MCF 10A (cell line): ENCODE data around the gene HNRNPUL1. TPM values are rescaled to one million over a fixed set of nuclear protein-coding genes. Genes with fewer than 3 reads are reported as not detected.

Source experiments
- BruUV-seq: library from RNA; stranded (reverse); fragments of 400-500 nt; replicated peaks from 2 replicates; lab custom pipeline; 2021; lab: Mats Ljungman, UMichigan
- CTCF ChIA-PET: fragments of 300-600 bp; sonication (Branson Sonifier 250); formaldehyde crosslinking; extraction: SDS; loops from one replicate; lab custom pipeline; 2021; ENCODE audit warnings: antibody characterized with exemption, inconsistent platforms; lab: Yijun Ruan, JAX
- POLR2A ChIA-PET: fragments of 300-600, 350-650 bp; sonication (Branson Sonifier 250); formaldehyde crosslinking; extraction: SDS; loops from one replicate; lab custom pipeline; 2020; ENCODE audit warnings: antibody characterized with exemption, inconsistent platforms; lab: Yijun Ruan, JAX
- DNase-seq: peaks from one replicate; pipeline ENCODE4 v3.0.0-alpha.2; 2018; ENCODE audit not compliant: unreplicated experiment
- H3K27ac Mint-ChIP-seq: one replicate; pipeline ENCODE4 v1.8.0; 2022; ENCODE audit warnings: mild to moderate bottlenecking, low read depth, mixed read lengths; ENCODE audit not compliant: unreplicated experiment
- H3K27me3 Mint-ChIP-seq: one replicate; pipeline ENCODE4 v1.8.0; 2022; ENCODE audit warnings: mixed read lengths; ENCODE audit not compliant: insufficient read depth, unreplicated experiment
- H3K36me3 Mint-ChIP-seq: one replicate; pipeline ENCODE4 v1.8.0; 2022; ENCODE audit warnings: mild to moderate bottlenecking, moderate library complexity, mixed read lengths; ENCODE audit not compliant: insufficient read depth, unreplicated experiment
- H3K4me1 Mint-ChIP-seq: one replicate; pipeline ENCODE4 v1.8.0; 2022; ENCODE audit warnings: mixed read lengths; ENCODE audit not compliant: insufficient read depth, unreplicated experiment
- H3K4me3 Mint-ChIP-seq: one replicate; pipeline ENCODE4 v1.8.0; 2022; ENCODE audit warnings: mild to moderate bottlenecking, moderate library complexity, mixed read lengths; ENCODE audit not compliant: unreplicated experiment
- H3K9me3 Mint-ChIP-seq: one replicate; pipeline ENCODE4 v1.8.0; 2022; ENCODE audit warnings: mixed read lengths; ENCODE audit not compliant: unreplicated experiment
- CTCF ChIP-seq: fragments of 200-600 bp; IDR thresholded peaks from one replicate; pipeline ENCODE4 v1.8.0; 2022; ENCODE audit warnings: antibody characterized with exemption, mild to moderate bottlenecking; ENCODE audit not compliant: unreplicated experiment
- intact Hi-C: fragments of 100-400 bp; cut with micrococcal nuclease; formaldehyde crosslinking; loops from 2 replicates; pipeline ENCODE4 v1.14.1; 2022
- total RNA-seq: library from RNA; stranded (reverse); gene quantifications from 2 replicates; pipeline ENCODE4 v1.2.3, GENCODE V29; 2022

Gene HNRNPUL1
- total RNA-seq, 1 experiment from 2014 or later, result 204 TPM

- CTCF ChIA-PET, result interaction anchor here (0.6 kb wide), 1 partner anchor 1174 kb away, joined by 3 read pairs; no protein-coding TSS in a partner anchor
- POLR2A ChIA-PET, result interaction anchor here (1.7 kb wide), 1 partner anchor 30 kb away, joined by 3 read pairs; no protein-coding TSS in a partner anchor
- no TSS peak for BruUV-seq
- TF ChIP-seq CTCF, result no peak
- H3K27me3 Mint-ChIP-seq, result no peaks in the 10 kb centered on the region
- no peak for DNase-seq
- no peaks in the 10 kb centered on the region for H3K4me1 Mint-ChIP-seq
- no peak overlapping the region for H3K4me3 Mint-ChIP-seq
- H3K27ac Mint-ChIP-seq, result no peak overlapping the region
- intact Hi-C loops, result no loop called here
- H3K9me3 Mint-ChIP-seq, result no peaks in the 10 kb centered on the region
- peaks cover 25% of the 10 kb centered on the region for H3K36me3 Mint-ChIP-seq
These were observed 31.5 kb upstream of the HNRNPUL1 start for GRCh38 chr19:41232686-41233085.

DNA sequence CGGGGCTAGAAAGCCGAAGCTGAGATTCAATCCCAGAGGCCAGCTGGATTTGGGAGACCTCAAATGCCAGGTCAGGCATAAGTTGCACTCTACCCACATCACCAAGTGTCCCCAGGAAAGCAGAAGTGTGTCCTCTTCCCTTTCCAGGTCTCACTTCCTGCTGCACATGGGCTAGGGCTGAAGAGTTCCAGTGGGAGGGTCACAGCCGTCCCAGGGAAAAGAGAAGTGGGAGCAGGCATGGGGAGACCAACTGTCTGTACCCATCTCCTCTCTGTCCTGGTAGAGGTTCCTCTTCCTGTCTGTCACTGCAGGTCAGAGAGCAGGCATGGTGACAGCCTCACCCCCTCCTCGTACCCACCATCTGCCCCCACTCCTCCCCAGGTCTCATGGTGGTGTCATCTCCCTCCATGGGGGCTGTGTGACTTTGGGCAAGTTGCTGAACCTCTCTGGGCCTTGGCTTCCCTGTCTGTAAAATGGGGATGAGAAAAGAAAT, 30.4 kb upstream of the HNRNPUL1 start:
- Mint-ChIP-seq H3K4me1 (no peaks in the 10 kb centered on the region), H3K27ac (no peak overlapping the region), H3K36me3 (peaks cover 25% of the 10 kb centered on the region), H3K4me3 (no peak overlapping the region), H3K27me3 (no peaks in the 10 kb centered on the region), H3K9me3 (no peaks in the 10 kb centered on the region)
- ChIA-PET POLR2A (interaction anchor here (0.6 to 1.7 kb wide), 3 partner anchors 8 to 627 kb away, joined by 3 to 4 read pairs (median 3); no protein-coding TSS in a partner anchor), CTCF (interaction anchor here (1.2 kb wide), 1 partner anchor 10 kb away, joined by 3 read pairs; no protein-coding TSS in a partner anchor)
- no peak for DNase-seq
- intact Hi-C loops, result no loop called here
- TF ChIP-seq CTCF, result no peak
- BruUV-seq, result no TSS peak

DNA sequence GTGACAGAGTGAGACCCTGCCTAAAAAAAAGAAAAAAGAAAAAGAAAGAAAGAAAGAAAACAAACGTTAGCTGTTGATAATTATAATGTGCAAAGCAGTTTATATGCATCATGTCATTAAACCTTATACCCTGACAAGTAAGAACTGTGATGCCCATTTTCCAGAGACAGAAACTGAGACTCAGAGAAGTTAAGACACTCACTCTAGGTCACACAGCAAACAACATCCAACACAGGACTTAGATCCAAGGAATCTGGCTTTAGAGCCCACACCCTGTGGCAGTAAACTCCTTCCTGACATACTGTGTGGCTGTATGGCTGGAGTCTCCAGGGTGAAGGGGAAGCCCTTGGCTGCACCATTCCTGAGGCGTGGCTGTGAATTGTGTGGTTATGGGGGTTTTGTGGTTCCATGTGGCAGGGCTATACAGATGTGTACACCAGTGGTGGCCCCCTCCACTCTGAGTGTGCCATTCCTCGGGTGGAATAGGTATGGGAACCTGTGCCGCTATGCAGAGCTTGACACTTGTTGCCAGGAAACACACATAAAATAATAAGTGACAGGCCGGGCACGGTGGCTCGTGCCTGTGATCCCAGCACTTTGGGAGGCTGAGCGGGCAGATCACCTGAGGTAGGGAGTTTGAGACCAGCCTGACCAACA, 29.5 kb upstream of the HNRNPUL1 start:
- no peak overlapping the region for H3K4me3 Mint-ChIP-seq
- ChIA-PET CTCF (interaction anchor here (1.1 to 1.2 kb wide), 2 partner anchors 11 to 16 kb away, joined by 3 read pairs; partner anchors contain the start of gene AXL), POLR2A (interaction anchor here (0.6 to 1.0 kb wide), 2 partner anchors 8 to 628 kb away, joined by 3 to 4 read pairs; no protein-coding TSS in a partner anchor)
- no peak for DNase-seq
- no peaks in the 10 kb centered on the region for H3K4me1 Mint-ChIP-seq
- peaks cover 25% of the 10 kb centered on the region for H3K36me3 Mint-ChIP-seq
- H3K27me3 Mint-ChIP-seq, result no peaks in the 10 kb centered on the region
- intact Hi-C loops, result no loop called here
- no TSS peak for BruUV-seq
- peaks cover 3% of the 10 kb centered on the region for H3K9me3 Mint-ChIP-seq
- TF ChIP-seq CTCF, result no peak
- no peak overlapping the region for H3K27ac Mint-ChIP-seq

GRCh38 chr19:41235480-41235879, 28.7 kb upstream of the HNRNPUL1 start:
- H3K27ac Mint-ChIP-seq, result no peak overlapping the region
- H3K36me3 Mint-ChIP-seq, result peaks cover 25% of the 10 kb centered on the region
- BruUV-seq, result no TSS peak
- POLR2A ChIA-PET, result no interaction called here
- CTCF ChIA-PET, result interaction anchor here (1.1 kb wide), 1 partner anchor 17 kb away, joined by 3 read pairs; the partner anchor contains the start of gene AXL
- no peak for TF ChIP-seq CTCF
- H3K9me3 Mint-ChIP-seq, result peaks cover 7% of the 10 kb centered on the region
- no peak overlapping the region for H3K4me3 Mint-ChIP-seq
- H3K27me3 Mint-ChIP-seq, result no peaks in the 10 kb centered on the region
- intact Hi-C loops, result no loop called here
- no peaks in the 10 kb centered on the region for H3K4me1 Mint-ChIP-seq
- DNase-seq, result no peak
